Measurements from ENCODE around the gene ZBTB2.
"Not testable (repeated sequence)": the region's sequence is repeated elsewhere in the genome, so short reads cannot be mapped to it uniquely, and the experiment has no call there.

ZBTB2 gene

GRCh38 chr6:151320140-151320539, 71.2 kb downstream of the ZBTB2 start:
- H3K9me3 Mint-ChIP-seq = peaks cover 10% of the 10 kb centered on the region
- peaks cover 13% of the 10 kb centered on the region for H3K4me1 Mint-ChIP-seq (ENCODE audit: low read depth)
- no peak overlapping the region for H3K4me3 Mint-ChIP-seq
- peaks cover 37% of the 10 kb centered on the region for H3K27me3 Mint-ChIP-seq (ENCODE audit: low read depth)
- no peak overlapping the region for H3K27ac Mint-ChIP-seq
- peaks cover 2% of the 10 kb centered on the region for H3K36me3 Mint-ChIP-seq (ENCODE audit: low read depth)

- Mint-ChIP-seq H3K4me1 (ENCODE audit: low read depth) (no peaks in the 10 kb centered on the region), H3K4me3 (no peak overlapping the region), H3K27ac (no peak overlapping the region), H3K9me3 (peaks cover 10% of the 10 kb centered on the region), H3K27me3 (ENCODE audit: low read depth) (peaks cover 22% of the 10 kb centered on the region), H3K36me3 (ENCODE audit: low read depth) (peaks cover 2% of the 10 kb centered on the region)
Observed at GRCh38 chr6:151317995-151318365, 73.4 kb downstream of the ZBTB2 start.

- no peak overlapping the region for H3K27ac Mint-ChIP-seq
- H3K9me3 Mint-ChIP-seq = peaks cover 10% of the 10 kb centered on the region
- peaks cover 2% of the 10 kb centered on the region for H3K36me3 Mint-ChIP-seq (ENCODE audit: low read depth)
- H3K4me3 Mint-ChIP-seq = no peak overlapping the region
- H3K4me1 Mint-ChIP-seq (ENCODE audit: low read depth) = no peaks in the 10 kb centered on the region
- peaks cover 18% of the 10 kb centered on the region for H3K27me3 Mint-ChIP-seq (ENCODE audit: low read depth)
Observed at GRCh38 chr6:151317103-151317994, 74.0 kb downstream of the ZBTB2 start.

GRCh38 chr6:151315661-151316060, 75.7 kb downstream of the ZBTB2 start:
- H3K27ac Mint-ChIP-seq; H3K4me3 Mint-ChIP-seq; H3K36me3 Mint-ChIP-seq (ENCODE audit: low read depth); H3K4me1 Mint-ChIP-seq (ENCODE audit: low read depth); H3K9me3 Mint-ChIP-seq: not testable (repeated sequence)
- peaks cover 13% of the 10 kb centered on the region for H3K27me3 Mint-ChIP-seq (ENCODE audit: low read depth)

Measured in T-helper 1 cell treated with Interleukin-12 subunit alpha and Interleukin-12 subunit beta and Interleukin-4 antibody, amounts not matched to agents 30 μg/mL and 1 μg/mL, for 36 hours (primary cell).